OCI-LY7 (cell line): ENCODE measurements around the gene COL4A1.

ENCODE experiments used
- CTCF ChIP-seq: fragments of 200-600 bp; sonication (generic); conservative IDR thresholded peaks from 2 replicates; pipeline ENCODE4 v1.5.1; 2014; ENCODE audit warnings: mild to moderate bottlenecking, antibody characterized with exemption, low read length, moderate library complexity, mixed read lengths
- EZH2phosphoT487 ChIP-seq: fragments of 200-600 bp; sonication (generic); IDR thresholded peaks from 2 replicates; pipeline ENCODE4 v1.6.1; 2018; ENCODE audit warnings: low read depth, borderline replicate concordance, mild to moderate bottlenecking, mixed run types, antibody characterized with exemption, low read length, moderate library complexity, mixed read lengths

- TF ChIP-seq CTCF, result no peak
- no peak for TF ChIP-seq EZH2phosphoT487
Measured at GRCh38 chr13:110331362-110331761, 24.4 kb upstream of the COL4A1 start.
